ENCODE measurements around the gene UNK.

DNA sequence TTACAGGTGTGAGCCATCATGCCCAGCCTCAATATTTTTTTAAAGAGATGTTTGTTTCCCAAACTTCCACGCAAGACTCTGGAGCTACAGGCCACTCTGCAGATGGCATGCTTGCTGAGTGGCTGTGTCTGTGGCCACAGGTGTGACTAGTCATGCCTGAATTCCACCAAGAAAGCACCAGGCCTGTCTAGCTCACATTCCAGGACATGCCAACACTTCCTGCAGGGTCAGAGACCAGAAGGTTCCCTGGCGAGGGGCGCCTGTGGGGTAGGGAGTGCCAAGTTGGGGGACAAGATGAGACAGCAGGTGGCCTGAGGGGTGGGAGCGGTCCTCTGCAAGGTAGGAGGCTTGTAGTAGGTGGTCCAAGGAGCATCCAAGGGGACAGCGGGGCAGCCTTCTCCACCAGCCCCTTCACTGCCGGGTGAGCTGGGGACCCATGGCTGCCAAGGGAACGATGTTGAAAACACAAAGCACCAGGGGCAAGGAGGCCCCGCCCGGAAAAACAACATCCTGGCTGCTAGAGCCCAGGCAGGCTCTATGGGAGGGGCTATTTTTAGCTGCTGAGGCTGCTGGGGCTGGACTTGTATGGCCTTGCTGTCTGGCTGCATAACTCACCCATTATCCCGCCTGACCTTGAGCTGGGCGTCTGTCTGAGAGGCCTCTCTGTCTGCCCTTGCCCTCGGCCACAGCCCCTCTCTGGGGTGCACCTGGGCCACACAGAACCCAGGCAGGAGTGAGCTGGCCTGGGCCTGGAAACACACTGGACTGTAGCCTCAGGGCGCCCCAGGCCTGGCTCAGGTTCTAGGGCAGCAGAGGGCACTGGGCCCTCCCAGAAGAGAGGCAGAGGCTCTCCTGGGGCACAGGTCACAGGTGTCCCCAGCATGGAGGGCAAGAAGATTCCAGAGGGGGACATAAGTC, 88.1 kb downstream of the UNK start:
- peak in 2 of 3 donors; percentile 23 to 25 for TF ChIP-seq POLR2A (IDR thresholded peaks at IDR 0.05)
- TF ChIP-seq, protein P1, sequence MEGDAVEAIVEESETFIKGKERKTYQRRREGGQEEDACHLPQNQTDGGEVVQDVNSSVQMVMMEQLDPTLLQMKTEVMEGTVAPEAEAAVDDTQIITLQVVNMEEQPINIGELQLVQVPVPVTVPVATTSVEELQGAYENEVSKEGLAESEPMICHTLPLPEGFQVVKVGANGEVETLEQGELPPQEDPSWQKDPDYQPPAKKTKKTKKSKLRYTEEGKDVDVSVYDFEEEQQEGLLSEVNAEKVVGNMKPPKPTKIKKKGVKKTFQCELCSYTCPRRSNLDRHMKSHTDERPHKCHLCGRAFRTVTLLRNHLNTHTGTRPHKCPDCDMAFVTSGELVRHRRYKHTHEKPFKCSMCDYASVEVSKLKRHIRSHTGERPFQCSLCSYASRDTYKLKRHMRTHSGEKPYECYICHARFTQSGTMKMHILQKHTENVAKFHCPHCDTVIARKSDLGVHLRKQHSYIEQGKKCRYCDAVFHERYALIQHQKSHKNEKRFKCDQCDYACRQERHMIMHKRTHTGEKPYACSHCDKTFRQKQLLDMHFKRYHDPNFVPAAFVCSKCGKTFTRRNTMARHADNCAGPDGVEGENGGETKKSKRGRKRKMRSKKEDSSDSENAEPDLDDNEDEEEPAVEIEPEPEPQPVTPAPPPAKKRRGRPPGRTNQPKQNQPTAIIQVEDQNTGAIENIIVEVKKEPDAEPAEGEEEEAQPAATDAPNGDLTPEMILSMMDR (IDR thresholded peaks at IDR 0.05): no peak
